ENCODE data around the gene RCOR3. TPM values are rescaled to one million over a fixed set of nuclear protein-coding genes. Genes with fewer than 3 reads are reported as not detected.

RCOR3 gene
- total RNA-seq, 1 donor from 2014 or later: 44.8 TPM

- Histone ChIP-seq H3K4me3 (no peak overlapping the region), H3F3A (ENCODE audit: low read depth) (no peaks in the 10 kb centered on the region), H3K36me3 (peaks cover 22% of the 10 kb centered on the region), H3K9ac (no peak overlapping the region), H3K4me2 (no peak overlapping the region), H2AFZ (replicated peaks) (no peak overlapping the region), H3K27ac (no peak overlapping the region), H3K4me1 (no peaks in the 10 kb centered on the region), H3K79me2 (ENCODE audit: low read depth) (no peaks in the 10 kb centered on the region), H3K9me3 (ENCODE audit: low read depth) (no peaks in the 10 kb centered on the region), H3K27me3 (no peaks in the 10 kb centered on the region), H4K20me1 (ENCODE audit: low read depth) (no peaks in the 10 kb centered on the region)
- Mint-ChIP-seq H3K36me3 (peaks cover 23% of the 10 kb centered on the region), H3K4me3 (no peak overlapping the region), H3K27ac (no peak overlapping the region), H3K27me3 (ENCODE audit: insufficient read depth, low read depth) (no peaks in the 10 kb centered on the region), H3K4me1 (no peaks in the 10 kb centered on the region), H3K9me3 (no peaks in the 10 kb centered on the region)
- no peak for TF ChIP-seq EZH2 (IDR thresholded peaks at IDR 0.05)
- TF ChIP-seq CTCF (IDR thresholded peaks at IDR 0.05): no peak
- TF ChIP-seq EZH2phosphoT487 (IDR thresholded peaks at IDR 0.05): no peak
- DNase-seq (ENCODE audit: low spot score): no peak
Observed at GRCh38 chr1:211287218-211287617, 28.1 kb downstream of the RCOR3 start.

GRCh38 chr1:211292411-211292810 is 33.2 kb downstream of the RCOR3 start:
- Mint-ChIP-seq H3K27ac (no peak overlapping the region), H3K9me3 (no peaks in the 10 kb centered on the region), H3K4me3 (no peak overlapping the region), H3K36me3 (peaks cover 28% of the 10 kb centered on the region), H3K27me3 (ENCODE audit: insufficient read depth, low read depth) (no peaks in the 10 kb centered on the region), H3K4me1 (no peaks in the 10 kb centered on the region)
- Histone ChIP-seq H3K4me1 (no peaks in the 10 kb centered on the region), H4K20me1 (ENCODE audit: low read depth) (no peaks in the 10 kb centered on the region), H3K79me2 (ENCODE audit: low read depth) (no peaks in the 10 kb centered on the region), H3K9me3 (ENCODE audit: low read depth) (no peaks in the 10 kb centered on the region), H3K36me3 (peaks cover 36% of the 10 kb centered on the region), H3K9ac (no peak overlapping the region), H2AFZ (replicated peaks) (no peak overlapping the region), H3K4me2 (no peak overlapping the region), H3K27me3 (no peaks in the 10 kb centered on the region), H3K4me3 (no peak overlapping the region), H3K27ac (no peak overlapping the region), H3F3A (ENCODE audit: low read depth) (no peaks in the 10 kb centered on the region)
- DNase-seq (ENCODE audit: low spot score): no peak
- no peak for TF ChIP-seq EZH2 (IDR thresholded peaks at IDR 0.05)
- no peak for TF ChIP-seq CTCF (IDR thresholded peaks at IDR 0.05)
- no peak for TF ChIP-seq EZH2phosphoT487 (IDR thresholded peaks at IDR 0.05)

- H3F3A ChIP-seq (ENCODE audit: low read depth): no peaks in the 10 kb centered on the region
- TF ChIP-seq EZH2 (IDR thresholded peaks at IDR 0.05) (no peak), EZH2phosphoT487 (IDR thresholded peaks at IDR 0.05) (no peak), CTCF (IDR thresholded peaks at IDR 0.05) (no peak)
- no peak overlapping the region for H3K27ac ChIP-seq
- H3K4me3 ChIP-seq: no peak overlapping the region
- H3K27me3 ChIP-seq: no peaks in the 10 kb centered on the region
- peaks cover 36% of the 10 kb centered on the region for H3K36me3 Mint-ChIP-seq
- H3K4me2 ChIP-seq: no peak overlapping the region
- no peak overlapping the region for H2AFZ ChIP-seq (replicated peaks)
- no peaks in the 10 kb centered on the region for H3K9me3 Mint-ChIP-seq
- no peak overlapping the region for H3K9ac ChIP-seq
- H3K4me1 ChIP-seq: no peaks in the 10 kb centered on the region
- no peak overlapping the region for H3K27ac Mint-ChIP-seq
- DNase-seq (ENCODE audit: low spot score): no peak
- no peak overlapping the region for H3K4me3 Mint-ChIP-seq
- H3K4me1 Mint-ChIP-seq: no peaks in the 10 kb centered on the region
- no peaks in the 10 kb centered on the region for H3K27me3 Mint-ChIP-seq (ENCODE audit: insufficient read depth, low read depth)
- peaks cover 26% of the 10 kb centered on the region for H3K36me3 ChIP-seq
- no peaks in the 10 kb centered on the region for H3K79me2 ChIP-seq (ENCODE audit: low read depth)
- no peaks in the 10 kb centered on the region for H3K9me3 ChIP-seq (ENCODE audit: low read depth)
- H4K20me1 ChIP-seq (ENCODE audit: low read depth): no peaks in the 10 kb centered on the region
Observed at GRCh38 chr1:211296396-211296795, 37.2 kb downstream of the RCOR3 start.
